Endothelial cell of umbilical vein (primary cell): ENCODE results near the gene PTPRD. TPM values are rescaled to one million over a fixed set of nuclear protein-coding genes. Genes with fewer than 3 reads are reported as not detected.

ENCODE experiments used
- BruUV-seq: library from RNA; stranded (reverse); fragments of 400-500 nt; replicated peaks from 2 replicates; lab custom pipeline; 2021; lab: Mats Ljungman, UMichigan
- CTCF ChIA-PET: fragments of 300-600, 350-600 bp; sonication (Branson Sonifier 250); formaldehyde crosslinking; loops from one replicate; lab custom pipeline; 2021; ENCODE audit warnings: antibody characterized with exemption, inconsistent platforms; lab: Charles Lee
- POLR2A ChIA-PET: fragments of 300-600, 350-600 bp; sonication (Branson Sonifier 250); formaldehyde crosslinking; loops from one replicate; lab custom pipeline; 2021; ENCODE audit warnings: antibody characterized with exemption, inconsistent platforms; lab: Charles Lee
- DNase-seq: peaks from one replicate; pipeline ENCODE4 v3.0.0-alpha.2; 2011; ENCODE audit warnings: low read depth, low spot score
- FAIRE-seq: peaks from 2 replicates; lab custom pipeline; 2011; peaks lifted over from hg19 to GRCh38; lab: Jason Lieb, UNC
- H2AFZ ChIP-seq: 2 replicates; pipeline ENCODE4 v1.6.0; 2012; ENCODE audit warnings: low read depth, low read length, control low read depth, inconsistent platforms
- H3K27ac ChIP-seq: 2 replicates; pipeline ENCODE4 v1.5.1; 2011; ENCODE audit warnings: low read depth, mild to moderate bottlenecking, control low read depth, low read length, moderate library complexity; ENCODE audit not compliant: insufficient read depth
- H3K27me3 ChIP-seq, 2 experiments: 2 replicates each; pipeline versions ENCODE4 v1.6.0 to v1.6.1; 2011; ENCODE audit warnings: low read length in 2 of 2, mixed read lengths in 1 of 2; ENCODE audit not compliant: control insufficient read depth in 2 of 2, insufficient read depth in 2 of 2
- H3K36me3 ChIP-seq, 2 experiments: 2 replicates in 1 of 2; 3 replicates in 1 of 2; pipeline ENCODE4 v1.5.1; 2011; ENCODE audit warnings: low read length in 2 of 2, mild to moderate bottlenecking in 1 of 2, moderate library complexity in 1 of 2; ENCODE audit not compliant: control insufficient read depth in 2 of 2, insufficient read depth in 2 of 2; ENCODE audit errors: extremely low read depth in 1 of 2
- H3K4me1 ChIP-seq: 3 replicates; pipeline ENCODE4 v1.5.1; 2011; ENCODE audit warnings: mild to moderate bottlenecking, low read length; ENCODE audit not compliant: control insufficient read depth, insufficient read depth; ENCODE audit errors: extremely low read depth
- H3K4me2 ChIP-seq: 2 replicates; pipeline ENCODE4 v1.6.1; 2011; ENCODE audit warnings: low read length, control low read depth, mixed read lengths; ENCODE audit not compliant: insufficient read depth
- H3K4me3 ChIP-seq, 3 experiments: fragments of 200-600 bp in 1 of 3; sonication (generic), shearing (Covaris generic) in 1 of 3; replicated peaks in 1 of 3; 2 replicates each; pipeline ENCODE4 v1.5.1; 2011 to 2016; ENCODE audit warnings: control low read depth in 3 of 3, low read length in 3 of 3, mild to moderate bottlenecking in 2 of 3, inconsistent platforms in 1 of 3, low read depth in 1 of 3, moderate library complexity in 1 of 3; ENCODE audit not compliant: insufficient read depth in 1 of 3
- H3K79me2 ChIP-seq: 2 replicates; pipeline ENCODE4 v1.6.0; 2012; ENCODE audit warnings: low read length, inconsistent platforms; ENCODE audit not compliant: control insufficient read depth, insufficient read depth
- H3K9ac ChIP-seq: replicated peaks from 2 replicates; pipeline ENCODE3; 2011; ENCODE audit warnings: low read length, control low read depth; ENCODE audit not compliant: insufficient read depth; ENCODE audit errors: extremely low read depth
- H3K9me1 ChIP-seq: replicated peaks from 3 replicates; pipeline ENCODE4 v1.6.0; 2011; ENCODE audit warnings: mild to moderate bottlenecking, low read length; ENCODE audit not compliant: control insufficient read depth, insufficient read depth; ENCODE audit errors: extremely low read depth
- H3K9me3 ChIP-seq: replicated peaks from 2 replicates; pipeline ENCODE4 v1.5.1; 2012; ENCODE audit warnings: low read length, inconsistent platforms; ENCODE audit not compliant: control insufficient read depth, insufficient read depth
- H4K20me1 ChIP-seq: replicated peaks from 2 replicates; pipeline ENCODE3; 2011; ENCODE audit warnings: mild to moderate bottlenecking, low read length; ENCODE audit not compliant: control insufficient read depth, insufficient read depth; ENCODE audit errors: extremely low read depth
- CTCF ChIP-seq, 2 donors: IDR thresholded peaks; 1 replicate in 1 of 2; 2 replicates in 1 of 2; pipeline ENCODE4 v1.5.1; 2011; ENCODE audit warnings: low read length in 2 of 2, mild to moderate bottlenecking in 2 of 2, moderate library complexity in 2 of 2, control low read depth in 1 of 2, inconsistent platforms in 1 of 2, low read depth in 1 of 2; ENCODE audit not compliant: insufficient read depth in 1 of 2; ENCODE audit errors: extremely low read depth in 1 of 2
- EZH2 ChIP-seq: IDR thresholded peaks from 2 replicates; pipeline ENCODE4 v1.6.1; 2012; ENCODE audit warnings: borderline replicate concordance, low read depth, mild to moderate bottlenecking, moderate library complexity, low read length, inconsistent platforms; ENCODE audit not compliant: severe bottlenecking
- FOS ChIP-seq: IDR thresholded peaks from 2 replicates; pipeline ENCODE4 v1.6.1; 2011; ENCODE audit warnings: mild to moderate bottlenecking, low read length, moderate library complexity, borderline replicate concordance; ENCODE audit not compliant: insufficient read depth
- GATA2 ChIP-seq: IDR thresholded peaks from 2 replicates; pipeline ENCODE4 v1.7.0; 2011; ENCODE audit warnings: low read depth, mild to moderate bottlenecking, moderate library complexity, mixed read lengths, low read length; ENCODE audit not compliant: insufficient read length, insufficient read depth
- MAX ChIP-seq: IDR thresholded peaks from 2 replicates; pipeline ENCODE4 v1.6.1; 2011; ENCODE audit not compliant: insufficient read depth, insufficient read length
- MYC ChIP-seq: IDR thresholded peaks from one replicate; pipeline ENCODE4 v1.6.1; 2011; ENCODE audit warnings: mild to moderate bottlenecking, low read depth, low read length
- POLR2A ChIP-seq: IDR thresholded peaks from 2 replicates; pipeline ENCODE4 v1.6.1; 2012; ENCODE audit warnings: low read depth, mild to moderate bottlenecking, control low read depth, low read length
- dilution Hi-C: fragments of 300-500 bp; cut with MboI; formaldehyde crosslinking; loops from one replicate; pipeline ENCODE4 v1.15.0; 2019; ENCODE audit warnings: low sequenced_read_pairs; ENCODE audit not compliant: extremely low pct_ligation_motif_present
- intact Hi-C: fragments of 100-400 bp; cut with micrococcal nuclease; formaldehyde crosslinking; loops from one replicate; pipeline ENCODE4 v1.10.0; 2022
- polyA plus RNA-seq, 4 experiments: library from polyadenylated mRNA; depleted of rRNA in 3 of 4; stranded (reverse) in 3 of 4; unstranded in 1 of 4; fragments of >200 nt; gene quantifications; 2 replicates each; pipeline versions ENCODE4 v1.2.1 to v1.2.3, GENCODE V29; 2011 to 2012; ENCODE audit warnings: missing spikeins in 1 of 4
- total RNA-seq: library from RNA; stranded (reverse); gene quantifications from 2 replicates; pipeline ENCODE4 v1.2.3, GENCODE V29; 2021

The PTPRD gene
- total and polyA plus RNA-seq, 2 donors (not counting 3 experiments of a cell fraction or from before 2014, with no cell fraction given): 5.5 to 5.7 TPM

- TF ChIP-seq MAX (no peak), EZH2 (no peak), MYC (no peak), CTCF (IDR thresholded peaks at IDR 0.05; ENCODE audit: extremely low read depth in 1 of 2, insufficient read depth in 1 of 2, low read depth in 1 of 2, low read length in 2 of 2) (no peak), FOS (no peak), POLR2A (no peak), GATA2 (no peak)
- Histone ChIP-seq H3K9me3 (no peaks in the 10 kb centered on the region), H3K36me3 (no peaks in the 10 kb centered on the region), H3K9me1 (no peaks in the 10 kb centered on the region), H3K79me2 (no peaks in the 10 kb centered on the region), H4K20me1 (no peaks in the 10 kb centered on the region), H3K4me1 (no peaks in the 10 kb centered on the region), H2AFZ (no peak overlapping the region), H3K4me3 (no peak overlapping the region), H3K27ac (no peak overlapping the region), H3K4me2 (no peak overlapping the region), H3K27me3 (no peaks in the 10 kb centered on the region), H3K9ac (no peak overlapping the region)
- ChIA-PET POLR2A (no interaction called here), CTCF (no interaction called here)
- no peak for DNase-seq
- BruUV-seq: no TSS peak
- intact Hi-C loops: loop anchor here (5.0 kb wide), 1 partner anchor 49 kb away; no protein-coding TSS in a partner anchor
- FAIRE-seq: no peak
- dilution Hi-C loops: no loop called here
These were observed 2156.5 kb downstream of the PTPRD start for GRCh38 chr9:8456344-8456743.
